ENCODE data around the gene PEX11G.

PEX11G gene

GRCh38 chr19:7480970-7481255, 7.9 kb downstream of the PEX11G start:
- no peaks in the 10 kb centered on the region for H3K27me3 ChIP-seq (ENCODE audit: control insufficient read depth, insufficient read depth, low read length)
- no peaks in the 10 kb centered on the region for H3K36me3 ChIP-seq (ENCODE audit: control insufficient read depth, insufficient read depth, low read length)
- H3K4me1 ChIP-seq (ENCODE audit: control insufficient read depth, insufficient read depth, low read length), result peaks cover 9% of the 10 kb centered on the region
- no peak overlapping the region for H3K9ac ChIP-seq (ENCODE audit: low read depth, low read length)
- H3K4me3 ChIP-seq (ENCODE audit: low read depth, low read length), result no peak overlapping the region
- H3K9me3 ChIP-seq (ENCODE audit: control insufficient read depth, insufficient read depth, low read length), result no peaks in the 10 kb centered on the region

GRCh38 chr19:7480222-7480969, 8.4 kb downstream of the PEX11G start:
- Histone ChIP-seq H3K4me1 (ENCODE audit: control insufficient read depth, insufficient read depth, low read length) (peaks cover 9% of the 10 kb centered on the region), H3K4me3 (ENCODE audit: low read depth, low read length) (no peak overlapping the region), H3K9me3 (ENCODE audit: control insufficient read depth, insufficient read depth, low read length) (no peaks in the 10 kb centered on the region), H3K36me3 (ENCODE audit: control insufficient read depth, insufficient read depth, low read length) (no peaks in the 10 kb centered on the region), H3K9ac (ENCODE audit: low read depth, low read length) (peak overlapping the region; percentile 26), H3K27me3 (ENCODE audit: control insufficient read depth, insufficient read depth, low read length) (no peaks in the 10 kb centered on the region)

GRCh38 chr19:7478843-7479227, 10.0 kb downstream of the PEX11G start:
- peaks cover 9% of the 10 kb centered on the region for H3K4me1 ChIP-seq (ENCODE audit: control insufficient read depth, insufficient read depth, low read length)
- H3K36me3 ChIP-seq (ENCODE audit: control insufficient read depth, insufficient read depth, low read length), result no peaks in the 10 kb centered on the region
- H3K9me3 ChIP-seq (ENCODE audit: control insufficient read depth, insufficient read depth, low read length), result no peaks in the 10 kb centered on the region
- no peak overlapping the region for H3K9ac ChIP-seq (ENCODE audit: low read depth, low read length)
- H3K4me3 ChIP-seq (ENCODE audit: low read depth, low read length), result no peak overlapping the region
- H3K27me3 ChIP-seq (ENCODE audit: control insufficient read depth, insufficient read depth, low read length), result no peaks in the 10 kb centered on the region

GRCh38 chr19:7478173-7478842, 10.5 kb downstream of the PEX11G start:
- H3K27me3 ChIP-seq (ENCODE audit: control insufficient read depth, insufficient read depth, low read length), result no peaks in the 10 kb centered on the region
- no peak overlapping the region for H3K4me3 ChIP-seq (ENCODE audit: low read depth, low read length)
- H3K9me3 ChIP-seq (ENCODE audit: control insufficient read depth, insufficient read depth, low read length), result no peaks in the 10 kb centered on the region
- H3K36me3 ChIP-seq (ENCODE audit: control insufficient read depth, insufficient read depth, low read length), result no peaks in the 10 kb centered on the region
- no peak overlapping the region for H3K9ac ChIP-seq (ENCODE audit: low read depth, low read length)
- peaks cover 6% of the 10 kb centered on the region for H3K4me1 ChIP-seq (ENCODE audit: control insufficient read depth, insufficient read depth, low read length)

- Histone ChIP-seq H3K9ac (ENCODE audit: low read depth, low read length) (no peak overlapping the region), H3K4me1 (ENCODE audit: control insufficient read depth, insufficient read depth, low read length) (peaks cover 5% of the 10 kb centered on the region), H3K27me3 (ENCODE audit: control insufficient read depth, insufficient read depth, low read length) (no peaks in the 10 kb centered on the region), H3K4me3 (ENCODE audit: low read depth, low read length) (no peak overlapping the region), H3K36me3 (ENCODE audit: control insufficient read depth, insufficient read depth, low read length) (no peaks in the 10 kb centered on the region), H3K9me3 (ENCODE audit: control insufficient read depth, insufficient read depth, low read length) (no peaks in the 10 kb centered on the region)
These were observed 11.1 kb downstream of the PEX11G start for GRCh38 chr19:7477758-7478157.

- Histone ChIP-seq H3K4me1 (ENCODE audit: control insufficient read depth, insufficient read depth, low read length) (peaks cover 5% of the 10 kb centered on the region), H3K36me3 (ENCODE audit: control insufficient read depth, insufficient read depth, low read length) (peaks cover 4% of the 10 kb centered on the region), H3K9ac (ENCODE audit: low read depth, low read length) (no peak overlapping the region), H3K9me3 (ENCODE audit: control insufficient read depth, insufficient read depth, low read length) (no peaks in the 10 kb centered on the region), H3K4me3 (ENCODE audit: low read depth, low read length) (no peak overlapping the region), H3K27me3 (ENCODE audit: control insufficient read depth, insufficient read depth, low read length) (no peaks in the 10 kb centered on the region)
These were observed 11.9 kb downstream of the PEX11G start for GRCh38 chr19:7476777-7477494.

- Histone ChIP-seq H3K27me3 (ENCODE audit: control insufficient read depth, insufficient read depth, low read length) (no peaks in the 10 kb centered on the region), H3K9me3 (ENCODE audit: control insufficient read depth, insufficient read depth, low read length) (no peaks in the 10 kb centered on the region), H3K36me3 (ENCODE audit: control insufficient read depth, insufficient read depth, low read length) (peaks cover 7% of the 10 kb centered on the region), H3K9ac (ENCODE audit: low read depth, low read length) (no peak overlapping the region), H3K4me3 (ENCODE audit: low read depth, low read length) (no peak overlapping the region), H3K4me1 (ENCODE audit: control insufficient read depth, insufficient read depth, low read length) (peaks cover 5% of the 10 kb centered on the region)
These were observed 12.6 kb downstream of the PEX11G start for GRCh38 chr19:7476241-7476640.

- Histone ChIP-seq H3K27me3 (ENCODE audit: control insufficient read depth, insufficient read depth, low read length) (no peaks in the 10 kb centered on the region), H3K36me3 (ENCODE audit: control insufficient read depth, insufficient read depth, low read length) (peaks cover 7% of the 10 kb centered on the region), H3K9ac (ENCODE audit: low read depth, low read length) (no peak overlapping the region), H3K9me3 (ENCODE audit: control insufficient read depth, insufficient read depth, low read length) (no peaks in the 10 kb centered on the region), H3K4me1 (ENCODE audit: control insufficient read depth, insufficient read depth, low read length) (peaks cover 4% of the 10 kb centered on the region), H3K4me3 (ENCODE audit: low read depth, low read length) (no peak overlapping the region)
These were observed 13.2 kb downstream of the PEX11G start for GRCh38 chr19:7475665-7476064.

GRCh38 chr19:7471696-7472615, 16.9 kb downstream of the PEX11G start:
- Histone ChIP-seq H3K36me3 (ENCODE audit: control insufficient read depth, insufficient read depth, low read length) (peaks cover 26% of the 10 kb centered on the region), H3K4me3 (ENCODE audit: low read depth, low read length) (no peak overlapping the region), H3K9me3 (ENCODE audit: control insufficient read depth, insufficient read depth, low read length) (no peaks in the 10 kb centered on the region), H3K27me3 (ENCODE audit: control insufficient read depth, insufficient read depth, low read length) (no peaks in the 10 kb centered on the region), H3K9ac (ENCODE audit: low read depth, low read length) (no peak overlapping the region), H3K4me1 (ENCODE audit: control insufficient read depth, insufficient read depth, low read length) (no peaks in the 10 kb centered on the region)

GRCh38 chr19:7470540-7471305, 18.1 kb downstream of the PEX11G start:
- H3K4me3 ChIP-seq (ENCODE audit: low read depth, low read length), result no peak overlapping the region
- peaks cover 26% of the 10 kb centered on the region for H3K36me3 ChIP-seq (ENCODE audit: control insufficient read depth, insufficient read depth, low read length)
- H3K9ac ChIP-seq (ENCODE audit: low read depth, low read length), result no peak overlapping the region
- no peaks in the 10 kb centered on the region for H3K4me1 ChIP-seq (ENCODE audit: control insufficient read depth, insufficient read depth, low read length)
- no peaks in the 10 kb centered on the region for H3K27me3 ChIP-seq (ENCODE audit: control insufficient read depth, insufficient read depth, low read length)
- no peaks in the 10 kb centered on the region for H3K9me3 ChIP-seq (ENCODE audit: control insufficient read depth, insufficient read depth, low read length)

Measured in iPS-15b (cell line).